H1 (cell line): ENCODE measurements around the gene TMEM165. TPM values are rescaled to one million over a fixed set of nuclear protein-coding genes. Genes with fewer than 3 reads are reported as not detected.

Experiments used
- CTCF ChIA-PET: fragments of 300-600 bp; sonication (Branson Sonifier 250); formaldehyde crosslinking; loops from one replicate; lab custom pipeline; 2021; ENCODE audit not compliant: partially characterized antibody; lab: Charles Lee
- POLR2A ChIA-PET: fragments of 300-600 bp; sonication (Branson Sonifier 250); formaldehyde crosslinking; loops from one replicate; lab custom pipeline; 2021; ENCODE audit warnings: inconsistent platforms; ENCODE audit not compliant: partially characterized antibody; lab: Charles Lee
- DNase-seq, 2 experiments: peaks; one replicate each; pipeline versions ENCODE4 v3.0.0 to v3.0.0-alpha.2; 2010 to 2022; ENCODE audit warnings: low spot score in 2 of 2, low read depth in 1 of 2, mixed read lengths in 1 of 2
- FAIRE-seq: peaks from 2 replicates; lab custom pipeline; 2011; peaks lifted over from hg19 to GRCh38; lab: Jason Lieb, UNC
- H2AFZ ChIP-seq: 2 replicates; pipeline ENCODE4 v1.8.1; 2012; ENCODE audit warnings: low read length, inconsistent platforms
- H2AK5ac ChIP-seq: 2 replicates; pipeline ENCODE4 v1.6.1; 2013; ENCODE audit warnings: low read depth, low read length
- H2BK120ac ChIP-seq: replicated peaks from 2 replicates; pipeline ENCODE3; 2013; ENCODE audit warnings: low read depth, low read length, inconsistent platforms
- H2BK12ac ChIP-seq: 2 replicates; pipeline ENCODE4 v1.6.1; 2013; ENCODE audit warnings: low read depth, low read length
- H2BK15ac ChIP-seq: 2 replicates; pipeline ENCODE4 v1.6.1; 2013; ENCODE audit warnings: low read length
- H2BK20ac ChIP-seq: 2 replicates; pipeline ENCODE4 v1.6.1; 2013; ENCODE audit warnings: low read length
- H2BK5ac ChIP-seq: 2 replicates; pipeline ENCODE4 v1.6.1; 2013; ENCODE audit warnings: low read depth, low read length
- H3K14ac ChIP-seq: 2 replicates; pipeline ENCODE4 v1.6.1; 2013; ENCODE audit warnings: inconsistent platforms; ENCODE audit not compliant: insufficient read length
- H3K18ac ChIP-seq: 2 replicates; pipeline ENCODE4 v1.6.1; 2013; ENCODE audit warnings: low read length; ENCODE audit errors: extremely low read depth
- H3K23ac ChIP-seq: 2 replicates; pipeline ENCODE4 v1.6.1; 2013; ENCODE audit warnings: inconsistent platforms; ENCODE audit not compliant: insufficient read length
- H3K23me2 ChIP-seq: 2 replicates; pipeline ENCODE4 v1.6.1; 2013; ENCODE audit warnings: low read depth, low read length
- H3K27ac ChIP-seq: 2 replicates; pipeline ENCODE4 v1.6.1; 2011; ENCODE audit warnings: low read depth, low read length, inconsistent platforms
- H3K27me3 ChIP-seq, 4 experiments: replicated peaks in 1 of 4; 1 replicate in 1 of 4; 2 replicates in 3 of 4; pipeline versions ENCODE4 v1.6.1 to v1.8.1; 2011 to 2013; ENCODE audit warnings: low read length in 3 of 4, mild to moderate bottlenecking in 3 of 4, inconsistent platforms in 2 of 4, mixed read lengths in 2 of 4, moderate library complexity in 1 of 4; ENCODE audit not compliant: control insufficient read depth in 3 of 4, insufficient read depth in 3 of 4; ENCODE audit errors: extremely low read depth in 1 of 4
- H3K36me3 ChIP-seq, 4 experiments: 2 replicates each; pipeline versions ENCODE4 v1.6.1 to v1.8.1; 2011 to 2013; ENCODE audit warnings: mild to moderate bottlenecking in 4 of 4, low read length in 3 of 4, moderate library complexity in 2 of 4, control low read depth in 1 of 4, inconsistent platforms in 1 of 4; ENCODE audit not compliant: insufficient read depth in 4 of 4, control insufficient read depth in 2 of 4
- H3K4ac ChIP-seq: replicated peaks from 2 replicates; pipeline ENCODE3; 2013; ENCODE audit warnings: low read length, low read depth, mixed read lengths, inconsistent platforms; ENCODE audit not compliant: insufficient read length
- H3K4me1 ChIP-seq, 4 experiments: replicated peaks in 1 of 4; 1 replicate in 1 of 4; 2 replicates in 3 of 4; pipeline versions ENCODE4 v1.6.1 to v1.8.1; 2011 to 2013; ENCODE audit warnings: low read length in 3 of 4, inconsistent platforms in 2 of 4, mixed read lengths in 1 of 4; ENCODE audit not compliant: insufficient read depth in 4 of 4, control insufficient read depth in 3 of 4
- H3K4me2 ChIP-seq, 2 experiments: 2 replicates each; pipeline versions ENCODE4 v1.6.1 to v1.8.1; 2011 to 2013; ENCODE audit warnings: low read depth in 2 of 2, low read length in 2 of 2, control low read depth in 1 of 2, inconsistent platforms in 1 of 2, mild to moderate bottlenecking in 1 of 2; ENCODE audit not compliant: insufficient read depth in 1 of 2
- H3K4me3 ChIP-seq, 4 experiments: fragments of 200-600, 300-600 bp in 1 of 4; sonication (generic), shearing (Covaris generic), sonication (Bioruptor Twin) in 1 of 4; 2 replicates each; pipeline versions ENCODE4 v1.5.1 to v1.8.1; 2011 to 2016; ENCODE audit warnings: low read length in 4 of 4, low read depth in 3 of 4, control low read depth in 2 of 4, inconsistent platforms in 2 of 4, mild to moderate bottlenecking in 2 of 4, mixed read lengths in 1 of 4, moderate library complexity in 1 of 4; ENCODE audit not compliant: insufficient read depth in 2 of 4; ENCODE audit errors: extremely low read depth in 1 of 4
- H3K56ac ChIP-seq: replicated peaks from 2 replicates; pipeline ENCODE3; 2013; ENCODE audit warnings: low read depth, mild to moderate bottlenecking, mixed read lengths, low read length, inconsistent platforms; ENCODE audit not compliant: insufficient read length
- H3K79me1 ChIP-seq: 2 replicates; pipeline ENCODE4 v1.6.1; 2013; ENCODE audit warnings: low read depth, low read length, control low read depth
- H3K79me2 ChIP-seq, 2 experiments: 2 replicates each; pipeline versions ENCODE4 v1.6.1 to v1.8.1; 2012 to 2013; ENCODE audit warnings: low read length in 2 of 2, mild to moderate bottlenecking in 2 of 2, inconsistent platforms in 1 of 2; ENCODE audit not compliant: insufficient read depth in 2 of 2, control insufficient read depth in 1 of 2
- H3K9ac ChIP-seq, 4 experiments: replicated peaks in 1 of 4; 1 replicate in 1 of 4; 2 replicates in 3 of 4; pipeline versions ENCODE4 v1.6.1 to v1.8.1; 2011 to 2013; ENCODE audit warnings: low read depth in 3 of 4, low read length in 3 of 4, control low read depth in 2 of 4, mild to moderate bottlenecking in 2 of 4, moderate library complexity in 2 of 4, inconsistent platforms in 1 of 4; ENCODE audit errors: extremely low read depth in 1 of 4
- H3K9me3 ChIP-seq, 2 experiments: 2 replicates each; pipeline versions ENCODE4 v1.6.1 to v1.8.1; 2012 to 2013; ENCODE audit warnings: mild to moderate bottlenecking in 2 of 2, moderate library complexity in 2 of 2, control low read depth in 1 of 2, inconsistent platforms in 1 of 2, low read depth in 1 of 2, low read length in 1 of 2, mixed read lengths in 1 of 2; ENCODE audit not compliant: insufficient read depth in 2 of 2
- H4K20me1 ChIP-seq, 2 experiments: replicated peaks in 1 of 2; 2 replicates each; pipeline versions ENCODE3 to v1.8.1; 2011 to 2013; ENCODE audit warnings: inconsistent platforms in 2 of 2, low read length in 2 of 2, mild to moderate bottlenecking in 1 of 2; ENCODE audit not compliant: insufficient read depth in 2 of 2, control insufficient read depth in 1 of 2
- H4K5ac ChIP-seq: 2 replicates; pipeline ENCODE4 v1.6.1; 2013; ENCODE audit warnings: low read length, low read depth, mixed read lengths, inconsistent platforms; ENCODE audit not compliant: insufficient read length
- H4K8ac ChIP-seq: 2 replicates; pipeline ENCODE4 v1.8.0; 2013; ENCODE audit warnings: mild to moderate bottlenecking, moderate library complexity, low read length, inconsistent platforms; ENCODE audit not compliant: insufficient read depth; ENCODE audit errors: extremely low read depth
- H4K91ac ChIP-seq: replicated peaks from 2 replicates; pipeline ENCODE3; 2013; ENCODE audit warnings: low read length, mixed read lengths, inconsistent platforms; ENCODE audit not compliant: insufficient read length
- ASH2L ChIP-seq: fragments of 200-600, 300-600 bp; sonication (generic); IDR thresholded peaks from one replicate; pipeline ENCODE4 v1.7.1; 2017; ENCODE audit warnings: low read length
- CEBPB ChIP-seq: IDR thresholded peaks from 2 replicates; pipeline ENCODE4 v1.6.1; 2012; ENCODE audit warnings: low read depth, low read length
- EGR1 ChIP-seq: IDR thresholded peaks from 2 replicates; pipeline ENCODE4 v1.6.1; 2011; ENCODE audit warnings: low read depth, low read length, borderline replicate concordance
- EZH2 ChIP-seq: fragments of 200-600 bp; sonication (generic); IDR thresholded peaks from 2 replicates; pipeline ENCODE4 v1.7.1; 2012; ENCODE audit warnings: low read depth, mild to moderate bottlenecking, moderate library complexity, low read length, inconsistent platforms; ENCODE audit not compliant: severe bottlenecking
- GABPA ChIP-seq: IDR thresholded peaks from 2 replicates; pipeline ENCODE4 v1.6.1; 2011; ENCODE audit warnings: mild to moderate bottlenecking, low read length, moderate library complexity, borderline replicate concordance; ENCODE audit not compliant: insufficient read depth
- KDM1A ChIP-seq: fragments of 200-600, 300-600 bp; sonication (generic); IDR thresholded peaks from 2 replicates; pipeline ENCODE4 v1.7.1; 2016; ENCODE audit warnings: mild to moderate bottlenecking, low read length, borderline replicate concordance
- NRF1 ChIP-seq: IDR thresholded peaks from 2 replicates; pipeline ENCODE4 v1.6.1; 2011; ENCODE audit warnings: mild to moderate bottlenecking, low read depth, low read length, improper control_type of control experiment
- SAP30 ChIP-seq: fragments of 300-600 bp; sonication (generic); IDR thresholded peaks from 2 replicates; pipeline ENCODE4 v1.7.1; 2012; ENCODE audit warnings: low read length, moderate library complexity, mild to moderate bottlenecking, inconsistent platforms; ENCODE audit not compliant: insufficient read depth, insufficient replicate concordance
- SRF ChIP-seq: IDR thresholded peaks from 2 replicates; pipeline ENCODE4 v1.6.1; 2011; ENCODE audit warnings: mild to moderate bottlenecking, low read depth, low read length, moderate library complexity
- TAF1 ChIP-seq: IDR thresholded peaks from 2 replicates; pipeline ENCODE4 v1.6.1; 2011; ENCODE audit warnings: mild to moderate bottlenecking, low read depth, low read length
- YY1 ChIP-seq: IDR thresholded peaks from 2 replicates; pipeline ENCODE4 v1.6.1; 2011; ENCODE audit warnings: low read depth, mild to moderate bottlenecking, low read length
- ZNF274 ChIP-seq: IDR thresholded peaks from 2 replicates; pipeline ENCODE4 v1.7.0; 2012; ENCODE audit warnings: low read length, borderline replicate concordance; ENCODE audit errors: extremely low read depth
- WGBS, 2 experiments: shearing (Covaris generic) in 1 of 2; methylation state at CpG; one replicate each; pipeline versions ENCODE4 v1.1.6 to v1.1.7; 2013 to 2015; ENCODE audit warnings: low lambda C conversion rate in 2 of 2, mixed read lengths in 2 of 2, inconsistent platforms in 1 of 2, low coverage in 1 of 2, missing lambda C conversion rate in 1 of 2; ENCODE audit not compliant: insufficient replicate concordance in 2 of 2, insufficient coverage in 1 of 2, insufficient read length in 1 of 2; ENCODE audit errors: extremely low coverage in 1 of 2, missing lambda C conversion rate in 1 of 2; 5-methylcytosine and 5-hydroxymethylcytosine counted together
- polyA plus RNA-seq, 7 experiments: library from polyadenylated mRNA; depleted of rRNA in 3 of 7; stranded (reverse) in 5 of 7; unstranded in 2 of 7; fragments of >200 nt in 5 of 7; fragments of 200-250 nt in 2 of 7; gene quantifications; 1 replicate in 5 of 7; 2 replicates in 1 of 7; 4 replicates in 1 of 7; pipeline versions ENCODE4 v1.2.1 to v1.2.3, GENCODE V29; 2011 to 2013; ENCODE audit warnings: missing spikeins in 2 of 7, mixed read lengths in 2 of 7
- total RNA-seq: library from RNA; stranded (reverse); fragmentation: NEBNext Ultra II Directional; extraction: Animal tissue kit (Norgen Biotek cat#: 25700); gene quantifications from 2 replicates; pipeline ENCODE4 v1.2.1, GENCODE V29; 2021
- TF ChIP-seq, protein P1 (sequence below): IDR thresholded peaks from 2 replicates; pipeline ENCODE4 v1.6.1; 2011; ENCODE audit warnings: low read length, improper control_type of control experiment

TMEM165 gene
- total and polyA plus RNA-seq, 2 of the 8 experiments (the other 6 are each of a cell fraction or from before 2014, with no cell fraction given), result 85.5 to 125 TPM

- peaks cover 15 to 23% of the 10 kb centered on the region in 2 experiments for H4K20me1 ChIP-seq
- TF ChIP-seq CEBPB (no peak), EGR1 (no peak), TAF1 (no peak), KDM1A (no peak), ZNF274 (no peak), SRF (no peak), EZH2 (no peak), ASH2L (no peak), NRF1 (no peak), YY1 (no peak), SAP30 (no peak), GABPA (no peak)
- TF ChIP-seq, protein P1, sequence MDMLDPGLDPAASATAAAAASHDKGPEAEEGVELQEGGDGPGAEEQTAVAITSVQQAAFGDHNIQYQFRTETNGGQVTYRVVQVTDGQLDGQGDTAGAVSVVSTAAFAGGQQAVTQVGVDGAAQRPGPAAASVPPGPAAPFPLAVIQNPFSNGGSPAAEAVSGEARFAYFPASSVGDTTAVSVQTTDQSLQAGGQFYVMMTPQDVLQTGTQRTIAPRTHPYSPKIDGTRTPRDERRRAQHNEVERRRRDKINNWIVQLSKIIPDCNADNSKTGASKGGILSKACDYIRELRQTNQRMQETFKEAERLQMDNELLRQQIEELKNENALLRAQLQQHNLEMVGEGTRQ, result no peak
Observed at GRCh38 chr4:55410431-55410830, 14.7 kb downstream of the TMEM165 start.

More at GRCh38 chr4:55410431-55410830, 14.7 kb downstream of the TMEM165 start:
- ChIA-PET POLR2A (interaction anchor here (0.7 to 2.9 kb wide), 2 partner anchors 14 to 202 kb away, joined by 3 to 19 read pairs; partner anchors contain the start of gene TMEM165), CTCF (interaction anchor here (0.7 to 2.7 kb wide), 12 partner anchors 8 to 456 kb away, joined by 3 to 9 read pairs (median 4); no protein-coding TSS in a partner anchor)
- Histone ChIP-seq H3K27ac (no peak overlapping the region), H2AK5ac (no peak overlapping the region), H3K9ac (no peak overlapping the region), H3K56ac (no peak overlapping the region), H3K4me1 (peaks cover 0 to 3% (median under 1%) of the 10 kb centered on the region in 4 experiments; a peak in 2 of 7 replicates), H2BK20ac (no peak overlapping the region), H3K4me2 (no peak overlapping the region), H3K36me3 (peaks cover 2 to 36% (median 9%) of the 10 kb centered on the region in 4 experiments; a peak in 6 of 8 replicates), H4K91ac (no peak overlapping the region), H3K4me3 (no peak overlapping the region), H2BK120ac (no peak overlapping the region), H3K18ac (no peak overlapping the region), H2BK5ac (no peak overlapping the region), H2BK15ac (no peak overlapping the region), H2BK12ac (no peak overlapping the region), H3K9me3 (no peaks in the 10 kb centered on the region), H3K4ac (no peak overlapping the region), H3K23ac (no peak overlapping the region), H3K14ac (no peak overlapping the region), H4K8ac (no peak overlapping the region), H3K27me3 (no peaks in the 10 kb centered on the region), H2AFZ (no peak overlapping the region), H3K23me2 (no peaks in the 10 kb centered on the region), H3K79me2 (peaks cover 12 to 95% of the 10 kb centered on the region in 2 experiments), H4K5ac (no peak overlapping the region), H3K79me1 (peaks cover 6% of the 10 kb centered on the region)
- DNase-seq (no peak), FAIRE-seq (no peak)
- 93% methylated on average over 8 of the region's 8 CpGs; no CpG with 5 or more reads in 1 of the 2 experiments for WGBS, 2 experiments
